HG03378 (cell line): Measurements from ENCODE around the gene CHN2.

ENCODE experiments used
- ATAC-seq: cut with Tn5 transposase; IDR thresholded peaks from one replicate; pipeline ENCODE4 v1.9.1; 2021; ENCODE audit warnings: mild to moderate bottlenecking, moderate library complexity; ENCODE audit not compliant: unreplicated experiment

CHN2 gene

GRCh38 chr7:29485339-29486190, 291.0 kb downstream of the CHN2 start:
- no peak for ATAC-seq

GRCh38 chr7:29486191-29486700, 291.7 kb downstream of the CHN2 start:
- no peak for ATAC-seq

- no peak for ATAC-seq
These were observed 292.8 kb downstream of the CHN2 start for GRCh38 chr7:29487424-29487823.

- no peak for ATAC-seq
These were observed 293.8 kb downstream of the CHN2 start for GRCh38 chr7:29488203-29488970.

- ATAC-seq, result no peak
These were observed 294.4 kb downstream of the CHN2 start for GRCh38 chr7:29488977-29489376.

GRCh38 chr7:29490094-29490607, 295.6 kb downstream of the CHN2 start:
- no peak for ATAC-seq

GRCh38 chr7:29494350-29494749, 299.8 kb downstream of the CHN2 start:
- no peak for ATAC-seq

GRCh38 chr7:29495653-29496052, 301.1 kb downstream of the CHN2 start:
- no peak for ATAC-seq

- no peak for ATAC-seq
These were observed 301.9 kb downstream of the CHN2 start for GRCh38 chr7:29496355-29497020.

- ATAC-seq, result no peak
These were observed 305.4 kb downstream of the CHN2 start for GRCh38 chr7:29499932-29500331.

- no peak for ATAC-seq
These were observed 306.1 kb downstream of the CHN2 start for GRCh38 chr7:29500719-29501118.

GRCh38 chr7:29502133-29502532, 307.6 kb downstream of the CHN2 start:
- no peak for ATAC-seq

GRCh38 chr7:29505931-29506330, 311.4 kb downstream of the CHN2 start:
- ATAC-seq, result no peak

GRCh38 chr7:29508608-29509007, 314.0 kb downstream of the CHN2 start:
- ATAC-seq, result no peak

- no peak for ATAC-seq
These were observed 315.5 kb downstream of the CHN2 start for GRCh38 chr7:29510028-29510427.

GRCh38 chr7:29511337-29511736, 316.8 kb downstream of the CHN2 start:
- ATAC-seq, result no peak

- ATAC-seq, result no peak
These were observed 317.3 kb downstream of the CHN2 start for GRCh38 chr7:29511851-29512250.

- no peak for ATAC-seq
These were observed 321.9 kb downstream of the CHN2 start for GRCh38 chr7:29516491-29516890.

GRCh38 chr7:29518616-29519015, 324.0 kb downstream of the CHN2 start:
- ATAC-seq, result no peak

- ATAC-seq, result no peak
These were observed 329.2 kb downstream of the CHN2 start for GRCh38 chr7:29523728-29524127.

GRCh38 chr7:29527505-29528108, 333.0 kb downstream of the CHN2 start:
- ATAC-seq, result no peak
